B cell (primary cell): Measurements from ENCODE around the gene DNPH1. TPM values are rescaled to one million over a fixed set of nuclear protein-coding genes. Genes with fewer than 3 reads are reported as not detected.

Experiments used
- ATAC-seq: fragments of 200-7000 bp; cut with Tn5 transposase; one replicate; pipeline ENCODE4 v1.10.0; 2021; ENCODE audit warnings: low read depth, mild to moderate bottlenecking, moderate number of reproducible peaks, moderate library complexity
- CTCF ChIA-PET: fragments of 350-600 bp; sonication (Branson Sonifier 250); formaldehyde crosslinking; loops from one replicate; lab custom pipeline; 2021; ENCODE audit warnings: antibody characterized with exemption, inconsistent platforms; lab: Charles Lee
- POLR2A ChIA-PET: fragments of 350-600 bp; sonication (Branson Sonifier 250); formaldehyde crosslinking; loops from one replicate; lab custom pipeline; 2021; ENCODE audit warnings: antibody characterized with exemption; lab: Charles Lee
- DNase-seq: peaks from one replicate; pipeline ENCODE4 v3.0.0; 2013
- H2AFZ ChIP-seq: 2 replicates; pipeline ENCODE4 v1.6.1; 2012; ENCODE audit warnings: mild to moderate bottlenecking, low read depth, low read length; ENCODE audit not compliant: insufficient read depth, poor library complexity, severe bottlenecking
- H3K27ac ChIP-seq, 2 donors: 1 replicate in 1 of 2; 2 replicates in 1 of 2; pipeline ENCODE4 v1.5.1; 2012 to 2013; ENCODE audit warnings: low read length in 2 of 2, mild to moderate bottlenecking in 2 of 2, moderate library complexity in 1 of 2
- H3K27me3 ChIP-seq, 4 experiments: fragments of 200-600 bp in 1 of 4; sonication (generic) in 1 of 4; replicated peaks in 1 of 4; 1 replicate in 2 of 4; 2 replicates in 2 of 4; pipeline versions ENCODE4 v1.6.1 to v1.7.0; 2013 to 2016; ENCODE audit warnings: low read length in 3 of 4, mild to moderate bottlenecking in 2 of 4, mixed read lengths in 1 of 4, moderate library complexity in 1 of 4; ENCODE audit not compliant: insufficient read depth in 4 of 4, control insufficient read depth in 3 of 4; ENCODE audit errors: control extremely low read depth in 1 of 4
- H3K36me3 ChIP-seq, 2 experiments: replicated peaks in 1 of 2; 1 replicate in 1 of 2; 2 replicates in 1 of 2; pipeline versions ENCODE4 v1.6.1 to v1.7.1; 2013; ENCODE audit warnings: low read length in 1 of 2; ENCODE audit not compliant: insufficient read depth in 2 of 2, control insufficient read depth in 1 of 2; ENCODE audit errors: control extremely low read depth in 1 of 2, extremely low read depth in 1 of 2
- H3K4me1 ChIP-seq, 2 donors: fragments of 200-600 bp in 1 of 2; sonication (generic) in 1 of 2; 1 replicate in 1 of 2; 2 replicates in 1 of 2; pipeline versions ENCODE4 v1.5.1 to v1.6.1; 2013 to 2017; ENCODE audit warnings: low read length in 2 of 2; ENCODE audit not compliant: control insufficient read depth in 2 of 2, insufficient read depth in 2 of 2
- H3K4me2 ChIP-seq: replicated peaks from 2 replicates; pipeline ENCODE3; 2012; ENCODE audit warnings: mild to moderate bottlenecking, low read depth, low read length; ENCODE audit not compliant: poor library complexity, severe bottlenecking
- H3K4me3 ChIP-seq, 5 experiments: fragments of 200-600 bp in 1 of 5; sonication (generic) in 1 of 5; 1 replicate in 3 of 5; 2 replicates in 2 of 5; pipeline versions ENCODE4 v1.5.1 to v1.7.0; 2011 to 2016; ENCODE audit warnings: low read length in 4 of 5, mild to moderate bottlenecking in 4 of 5, low read depth in 2 of 5, control low read depth in 1 of 5, moderate library complexity in 1 of 5; ENCODE audit not compliant: insufficient read depth in 1 of 5; ENCODE audit errors: control extremely low read depth in 1 of 5, extremely low read depth in 1 of 5
- H3K79me2 ChIP-seq: fragments of 200-600 bp; sonication (generic); one replicate; pipeline ENCODE4 v1.6.0; 2016; ENCODE audit warnings: low read length; ENCODE audit not compliant: control insufficient read depth, insufficient read depth
- H3K9ac ChIP-seq: fragments of 200-600 bp; sonication (generic); 2 replicates; pipeline ENCODE4 v1.6.1; 2017; ENCODE audit warnings: mild to moderate bottlenecking, low read length, moderate library complexity
- H3K9me3 ChIP-seq, 3 donors: one replicate each; pipeline versions ENCODE4 v1.6.1 to v1.7.1; 2013; ENCODE audit warnings: low read length in 2 of 3; ENCODE audit not compliant: control insufficient read depth in 2 of 3, insufficient read depth in 1 of 3; ENCODE audit errors: control extremely low read depth in 1 of 3
- H4K20me1 ChIP-seq: 2 replicates; pipeline ENCODE4 v1.6.0; 2012; ENCODE audit warnings: mild to moderate bottlenecking, low read length; ENCODE audit not compliant: insufficient read depth, control insufficient read depth, poor library complexity, severe bottlenecking
- H3K27ac Mint-ChIP-seq: one replicate; pipeline ENCODE4 v1.8.0; 2021; ENCODE audit warnings: mixed read lengths
- H3K27me3 Mint-ChIP-seq: one replicate; pipeline ENCODE4 v1.8.0; 2021; ENCODE audit warnings: mixed read lengths
- H3K4me1 Mint-ChIP-seq: one replicate; pipeline ENCODE4 v1.8.0; 2021; ENCODE audit warnings: mixed read lengths
- H3K4me3 Mint-ChIP-seq: one replicate; pipeline ENCODE4 v1.8.0; 2021; ENCODE audit warnings: mixed read lengths
- H3K9me3 Mint-ChIP-seq: one replicate; pipeline ENCODE4 v1.8.0; 2022; ENCODE audit warnings: mixed read lengths; ENCODE audit not compliant: insufficient read depth
- CTCF ChIP-seq: fragments of 200-600 bp; IDR thresholded peaks from one replicate; pipeline ENCODE4 v1.8.0; 2022; ENCODE audit warnings: antibody characterized with exemption, mild to moderate bottlenecking
- EZH2 ChIP-seq: IDR thresholded peaks from 2 replicates; pipeline ENCODE4 v1.6.1; 2012; ENCODE audit warnings: borderline replicate concordance, low read depth, mild to moderate bottlenecking, moderate library complexity, low read length; ENCODE audit not compliant: insufficient read depth, poor library complexity, severe bottlenecking
- WGBS: methylation state at CpG from one replicate; pipeline ENCODE4 v1.1.5; 2013; ENCODE audit warnings: missing lambda C conversion rate; ENCODE audit not compliant: insufficient coverage; 5-methylcytosine and 5-hydroxymethylcytosine counted together
- intact Hi-C: fragments of 100-400 bp; cut with micrococcal nuclease; formaldehyde crosslinking; loops from one replicate; pipeline ENCODE4 v1.10.0; 2022
- polyA plus RNA-seq: library from polyadenylated mRNA; depleted of rRNA; stranded (reverse); fragments of >200 nt; gene quantifications from 2 replicates; pipeline ENCODE4 v1.2.3, GENCODE V29; 2012
- total RNA-seq, 2 donors: library from RNA; stranded (reverse); fragments of 120-200 nt in 1 of 2; gene quantifications; 1 replicate in 1 of 2; 2 replicates in 1 of 2; pipeline versions ENCODE4 v1.2.3 to v1.2.4, GENCODE V29; 2013 to 2022

Gene DNPH1
- total and polyA plus RNA-seq, 2 donors (not counting 1 experiment from before 2014, with no cell fraction given): 29.0 to 52.8 TPM

- ChIA-PET CTCF (interaction anchor here (0.6 to 0.9 kb wide), 2 partner anchors 8 to 517 kb away, joined by 3 to 4 read pairs; no protein-coding TSS in a partner anchor), POLR2A (interaction anchor here (0.7 kb wide), 1 partner anchor 164 kb away, joined by 3 read pairs; no protein-coding TSS in a partner anchor)
- H3K27ac Mint-ChIP-seq: peak overlapping the region; percentile 61
- Histone ChIP-seq H3K9me3 (no peaks in the 10 kb centered on the region), H3K4me1 (peaks cover 37 to 45% of the 10 kb centered on the region in 2 donors), H3K79me2 (peaks cover 46% of the 10 kb centered on the region), H3K9ac (no peak overlapping the region), H3K27me3 (no peaks in the 10 kb centered on the region), H3K4me2 (no peak overlapping the region), H2AFZ (no peak overlapping the region), H3K36me3 (peaks cover 0 to 40% of the 10 kb centered on the region in 2 experiments), H3K27ac (no peak overlapping the region), H4K20me1 (peaks cover 21% of the 10 kb centered on the region), H3K4me3 (no peak overlapping the region)
- TF ChIP-seq CTCF: no peak
- TF ChIP-seq EZH2: no peak
- H3K27me3 Mint-ChIP-seq: no peaks in the 10 kb centered on the region
- H3K4me1 Mint-ChIP-seq: peaks cover 46% of the 10 kb centered on the region
- intact Hi-C loops: no loop called here
- no peaks in the 10 kb centered on the region for H3K9me3 Mint-ChIP-seq
- H3K4me3 Mint-ChIP-seq: no peak overlapping the region
- ATAC-seq: no peak
- WGBS: 96% methylated on average over 10 of the region's 12 CpGs
- DNase-seq: no peak
Measured at GRCh38 chr6:43178150-43178549, 51.1 kb downstream of the DNPH1 start.

GRCh38 chr6:43176423-43176786 lies 52.9 kb downstream of the DNPH1 start:
- no peak for TF ChIP-seq CTCF
- no peak for TF ChIP-seq EZH2
- H3K27me3 Mint-ChIP-seq: no peaks in the 10 kb centered on the region
- ATAC-seq: no peak
- no peaks in the 10 kb centered on the region for H3K9me3 ChIP-seq
- no peak overlapping the region for H3K9ac ChIP-seq
- H3K4me2 ChIP-seq: no peak overlapping the region
- WGBS: 100% methylated on average over 1 of the region's 6 CpGs
- no peak for DNase-seq
- no peak overlapping the region for H3K4me3 Mint-ChIP-seq
- POLR2A ChIA-PET: no interaction called here
- peaks cover 45% of the 10 kb centered on the region for H3K4me1 Mint-ChIP-seq
- no peak overlapping the region for H2AFZ ChIP-seq
- peaks cover 34 to 44% of the 10 kb centered on the region in 2 donors for H3K4me1 ChIP-seq
- no peaks in the 10 kb centered on the region for H3K9me3 Mint-ChIP-seq
- H3K27ac Mint-ChIP-seq: peak overlapping the region; percentile 50
- H3K27me3 ChIP-seq: no peaks in the 10 kb centered on the region
- intact Hi-C loops: no loop called here
- H4K20me1 ChIP-seq: peaks cover 33% of the 10 kb centered on the region
- peaks cover 0 to 40% of the 10 kb centered on the region in 2 experiments for H3K36me3 ChIP-seq
- no peak overlapping the region for H3K4me3 ChIP-seq
- H3K79me2 ChIP-seq: peaks cover 47% of the 10 kb centered on the region
- H3K27ac ChIP-seq: peak overlapping the region in 1 of 2 donors; percentile 90
- CTCF ChIA-PET: interaction anchor here (0.7 kb wide), 1 partner anchor 45 kb away, joined by 3 read pairs; no protein-coding TSS in a partner anchor
